A204.1 (cell line): ENCODE data around the gene IRF2.
"Not testable (repeated sequence)": the region's sequence is repeated elsewhere in the genome, so short reads cannot be mapped to it uniquely, and the experiment has no call there.

ENCODE experiments used
- FAIRE-seq: peaks from 2 replicates; lab custom pipeline; 2012; peaks lifted over from hg19 to GRCh38; lab: Jason Lieb, UNC

Gene IRF2

GRCh38 chr4:184362396-184362795 is 112.0 kb downstream of the IRF2 start:
- FAIRE-seq: no peak

GRCh38 chr4:184361443-184361842 is 112.9 kb downstream of the IRF2 start:
- no peak for FAIRE-seq

- FAIRE-seq: no peak
Observed at GRCh38 chr4:184359888-184360287, 114.5 kb downstream of the IRF2 start.

GRCh38 chr4:184358521-184359232 is 115.7 kb downstream of the IRF2 start:
- FAIRE-seq: no peak

- no peak for FAIRE-seq
Observed at GRCh38 chr4:184357772-184358171, 116.6 kb downstream of the IRF2 start.

- no peak for FAIRE-seq
Observed at GRCh38 chr4:184357165-184357564, 117.2 kb downstream of the IRF2 start.

- no peak for FAIRE-seq
Observed at GRCh38 chr4:184356366-184356765, 118.0 kb downstream of the IRF2 start.

- FAIRE-seq: no peak
Observed at GRCh38 chr4:184355857-184356256, 118.5 kb downstream of the IRF2 start.

GRCh38 chr4:184355111-184355604 is 119.2 kb downstream of the IRF2 start:
- FAIRE-seq: no peak

GRCh38 chr4:184352891-184353290 is 121.5 kb downstream of the IRF2 start:
- no peak for FAIRE-seq

- no peak for FAIRE-seq
Observed at GRCh38 chr4:184351560-184352451, 122.5 kb downstream of the IRF2 start.

GRCh38 chr4:184350964-184351363 is 123.4 kb downstream of the IRF2 start:
- FAIRE-seq: no peak

- no peak for FAIRE-seq
Observed at GRCh38 chr4:184350213-184350817, 124.0 kb downstream of the IRF2 start.

- FAIRE-seq: no peak
Observed at GRCh38 chr4:184349283-184350039, 124.9 kb downstream of the IRF2 start.

GRCh38 chr4:184348311-184349233 is 125.8 kb downstream of the IRF2 start:
- FAIRE-seq: no peak

- FAIRE-seq: no peak
Observed at GRCh38 chr4:184347251-184348239, 126.8 kb downstream of the IRF2 start.

GRCh38 chr4:184346682-184347081 is 127.7 kb downstream of the IRF2 start:
- FAIRE-seq: no peak

- FAIRE-seq: not testable (repeated sequence)
Observed at GRCh38 chr4:184346273-184346672, 128.1 kb downstream of the IRF2 start.

- FAIRE-seq: no peak
Observed at GRCh38 chr4:184345573-184345922, 128.8 kb downstream of the IRF2 start.
